ENCODE measurements around the gene COPA. TPM values are rescaled to one million over a fixed set of nuclear protein-coding genes. Genes with fewer than 3 reads are reported as not detected.

Gene COPA
- total and polyA plus RNA-seq, 8 donors: 42.4 to 243 (median 85.2) TPM

- intact Hi-C loops (cut with DNase I; ENCODE audit: low total_unique reads): no loop called here
- TF ChIP-seq CTCF (IDR thresholded peaks at IDR 0.05): no peak
- TF ChIP-seq EP300 (IDR thresholded peaks at IDR 0.05): no peak
- no peak for TF ChIP-seq POLR2A (IDR thresholded peaks at IDR 0.05)
- TF ChIP-seq POLR2AphosphoS5 (IDR thresholded peaks at IDR 0.05): no peak
- Histone ChIP-seq H3K9me3 (no peaks in the 10 kb centered on the region), H3K4me1 (no peaks in the 10 kb centered on the region), H3K27ac (no peak overlapping the region), H3K4me3 (no peak overlapping the region), H3K36me3 (peaks cover 22 to 51% (median 45%) of the 10 kb centered on the region in 4 donors), H3K27me3 (no peaks in the 10 kb centered on the region)
- WGBS, 5 donors: 59 to 68% (median 64%) methylated on average over 2 of the region's 2 CpGs
- no peak for DNase-seq
These were observed 18.1 kb upstream of the COPA start for GRCh38 chr1:160361199-160361598.

GRCh38 chr1:160360227-160360695, 17.2 kb upstream of the COPA start:
- Histone ChIP-seq H3K4me1 (no peaks in the 10 kb centered on the region), H3K27me3 (no peaks in the 10 kb centered on the region), H3K9me3 (no peaks in the 10 kb centered on the region), H3K4me3 (no peak overlapping the region), H3K27ac (no peak overlapping the region), H3K36me3 (peaks cover 31 to 60% (median 54%) of the 10 kb centered on the region in 4 donors)
- intact Hi-C loops (cut with DNase I; ENCODE audit: low total_unique reads): no loop called here
- TF ChIP-seq CTCF (IDR thresholded peaks at IDR 0.05) (no peak), POLR2A (IDR thresholded peaks at IDR 0.05) (no peak), POLR2AphosphoS5 (IDR thresholded peaks at IDR 0.05) (no peak), EP300 (IDR thresholded peaks at IDR 0.05) (no peak)
- 86 to 90% (median 88%) methylated on average over 7 to 8 of the region's 8 CpGs for WGBS, 5 donors
- no peak for DNase-seq

GRCh38 chr1:160359559-160360226, 16.6 kb upstream of the COPA start:
- Histone ChIP-seq H3K4me3 (no peak overlapping the region), H3K27ac (no peak overlapping the region), H3K4me1 (no peaks in the 10 kb centered on the region), H3K36me3 (peaks cover 36 to 66% (median 60%) of the 10 kb centered on the region in 4 donors), H3K9me3 (no peaks in the 10 kb centered on the region), H3K27me3 (no peaks in the 10 kb centered on the region)
- intact Hi-C loops (cut with DNase I; ENCODE audit: low total_unique reads): no loop called here
- no peak for TF ChIP-seq CTCF (IDR thresholded peaks at IDR 0.05)
- no peak for TF ChIP-seq POLR2AphosphoS5 (IDR thresholded peaks at IDR 0.05)
- no peak for TF ChIP-seq EP300 (IDR thresholded peaks at IDR 0.05)
- TF ChIP-seq POLR2A (IDR thresholded peaks at IDR 0.05): no peak
- no peak for DNase-seq
- 79 to 88% (median 82%) methylated on average over 8 to 9 of the region's 9 CpGs for WGBS, 5 donors

- DNase-seq: no peak
These were observed 15.0 kb upstream of the COPA start for GRCh38 chr1:160358073-160358472.

More at GRCh38 chr1:160358073-160358472, 15.0 kb upstream of the COPA start:
- Histone ChIP-seq H3K27ac (no peak overlapping the region), H3K4me3 (no peak overlapping the region), H3K36me3 (peaks cover 52 to 82% (median 76%) of the 10 kb centered on the region in 4 donors), H3K4me1 (no peaks in the 10 kb centered on the region), H3K27me3 (no peaks in the 10 kb centered on the region), H3K9me3 (no peaks in the 10 kb centered on the region)
- intact Hi-C loops (cut with DNase I; ENCODE audit: low total_unique reads): no loop called here
- TF ChIP-seq CTCF (IDR thresholded peaks at IDR 0.05) (no peak), POLR2AphosphoS5 (IDR thresholded peaks at IDR 0.05) (no peak), POLR2A (IDR thresholded peaks at IDR 0.05) (no peak), EP300 (IDR thresholded peaks at IDR 0.05) (no peak)
- WGBS, 5 donors: 89 to 93% (median 90%) methylated on average over 4 of the region's 4 CpGs

All from stomach (tissue), 9 donors.